ENCODE data around the gene FARP2. TPM values are rescaled to one million over a fixed set of nuclear protein-coding genes. Genes with fewer than 3 reads are reported as not detected.
"Not testable (repeated sequence)": the region's sequence is repeated elsewhere in the genome, so short reads cannot be mapped to it uniquely, and the experiment has no call there.

FARP2 gene
- polyA plus RNA-seq, 3 donors, result 55.0 to 61.1 (median 60.7) TPM

- DNase-seq (ENCODE audit: extremely low read depth in 1 of 11, low read depth in 9 of 11, low spot score in 4 of 11), result no peak
Observed at GRCh38 chr2:241352227-241352626, 3.9 kb upstream of the FARP2 start.

DNA sequence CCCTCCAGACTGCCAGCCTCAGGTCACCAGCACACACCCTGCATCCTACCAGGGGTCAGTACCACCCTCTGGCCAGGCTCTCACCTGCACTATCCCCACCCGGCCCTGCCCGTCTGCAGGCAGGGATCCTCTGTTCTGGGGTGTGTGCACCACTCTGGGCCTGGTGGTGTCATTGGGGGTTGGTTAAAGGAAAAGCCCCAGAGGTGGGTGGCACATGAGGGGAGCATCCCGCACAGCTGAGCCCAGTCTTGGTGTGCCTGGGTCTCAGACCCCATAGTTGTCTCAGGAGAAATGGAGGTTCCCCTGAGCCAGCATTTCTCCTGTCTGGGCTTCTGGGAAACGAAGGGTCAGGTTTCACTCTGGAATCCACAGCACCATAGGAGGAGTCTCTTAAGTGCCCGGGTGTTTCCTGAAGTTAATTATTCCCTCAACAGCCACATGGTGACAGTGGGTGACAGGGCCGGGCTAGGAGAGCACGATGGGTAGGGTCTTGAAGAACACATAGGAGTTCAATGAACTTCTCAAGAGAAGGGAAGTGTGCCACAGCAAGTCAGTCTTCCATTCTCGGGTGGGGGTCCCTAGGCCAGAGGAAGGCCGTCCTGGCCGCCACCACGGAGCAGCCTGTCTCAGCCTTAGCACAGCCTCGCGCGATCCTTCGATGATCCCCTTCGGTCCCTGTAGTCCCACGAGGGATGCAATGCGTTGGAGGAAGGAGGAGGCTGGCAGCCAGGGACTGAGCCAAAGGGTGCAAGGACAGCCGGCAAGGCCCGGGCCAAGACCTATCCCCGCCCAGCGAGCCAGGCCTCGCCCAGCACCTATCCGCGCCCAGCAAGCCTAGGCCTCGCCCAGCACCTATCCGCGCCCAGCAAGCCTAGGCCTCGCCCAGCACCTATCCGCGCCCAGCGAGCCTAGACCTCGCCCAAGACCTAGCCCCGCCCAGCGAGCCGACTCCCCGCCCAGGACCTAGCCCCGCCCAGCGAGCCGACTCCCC lies 1.1 kb upstream of the FARP2 start:
- DNase-seq (ENCODE audit: extremely low read depth in 1 of 11, low read depth in 9 of 11, low spot score in 4 of 11), result peak in 3 of 11 donors; percentile 31 to 70 (median 56)

GRCh38 chr2:241356871-241357260 lies 781 bp downstream of the FARP2 start:
- no peak for DNase-seq (ENCODE audit: extremely low read depth in 1 of 11, low read depth in 9 of 11, low spot score in 4 of 11)

GRCh38 chr2:241357531-241357930 lies 1.4 kb downstream of the FARP2 start:
- no peak for DNase-seq (ENCODE audit: extremely low read depth in 1 of 11, low read depth in 9 of 11, low spot score in 4 of 11)

GRCh38 chr2:241358470-241358869 lies 2.4 kb downstream of the FARP2 start:
- DNase-seq (ENCODE audit: extremely low read depth in 1 of 11, low read depth in 9 of 11, low spot score in 4 of 11), result no peak

DNA sequence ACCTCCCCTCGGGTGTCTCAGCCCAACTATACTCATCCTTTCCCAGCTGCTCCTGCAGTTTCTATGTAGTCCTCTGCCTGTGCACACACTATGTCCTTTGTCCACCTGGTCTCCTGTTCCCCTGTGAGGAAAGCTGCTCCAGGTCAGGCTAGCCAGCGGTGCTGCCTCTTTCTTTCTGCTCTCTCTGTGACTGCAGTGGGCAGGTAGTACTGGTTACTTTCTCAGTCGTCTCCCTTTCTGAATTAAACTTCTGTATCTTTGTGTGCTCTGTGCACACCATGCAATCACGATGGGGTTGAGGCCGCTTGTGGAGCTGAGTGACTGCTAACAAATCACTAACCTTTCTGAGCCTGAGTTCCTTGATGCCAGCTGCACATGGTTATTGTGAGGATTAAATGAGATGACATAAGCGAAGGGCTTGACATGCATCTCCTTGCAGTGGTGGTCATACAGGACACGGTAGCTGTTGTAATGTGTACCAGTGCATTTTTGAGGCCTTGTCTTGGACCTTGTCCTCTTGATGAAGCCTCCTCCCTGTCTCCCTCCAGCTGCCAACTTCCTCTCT lies 3.5 kb downstream of the FARP2 start:
- DNase-seq (ENCODE audit: extremely low read depth in 1 of 11, low read depth in 9 of 11, low spot score in 4 of 11), result no peak

DNA sequence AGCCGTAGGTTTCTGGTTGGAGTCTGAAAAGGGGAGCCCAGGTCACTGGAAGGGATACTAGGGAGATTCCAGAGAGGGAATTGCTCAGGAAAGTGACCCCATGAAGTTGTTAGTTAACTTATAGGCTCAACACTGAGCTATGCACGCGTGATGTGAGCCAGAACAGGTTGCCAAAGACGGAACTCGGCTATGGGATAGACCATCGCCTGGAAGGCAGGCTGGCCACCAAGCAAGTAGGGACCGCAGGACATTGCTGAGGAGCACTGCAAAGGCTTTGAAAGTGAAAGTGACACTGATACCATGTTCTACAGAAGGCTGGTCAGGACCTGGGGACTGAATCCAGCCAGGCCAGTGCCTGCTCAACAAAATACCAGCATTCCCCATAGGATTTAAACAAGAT lies 7.3 kb downstream of the FARP2 start:
- DNase-seq (ENCODE audit: extremely low read depth in 1 of 11, low read depth in 9 of 11, low spot score in 4 of 11), result no peak

- DNase-seq (ENCODE audit: extremely low read depth in 1 of 11, low read depth in 9 of 11, low spot score in 4 of 11), result no peak
Observed at GRCh38 chr2:241364781-241365180, 8.7 kb downstream of the FARP2 start.

GRCh38 chr2:241366678-241367077 lies 10.6 kb downstream of the FARP2 start:
- DNase-seq (ENCODE audit: extremely low read depth in 1 of 11, low read depth in 9 of 11, low spot score in 4 of 11), result no peak

DNA sequence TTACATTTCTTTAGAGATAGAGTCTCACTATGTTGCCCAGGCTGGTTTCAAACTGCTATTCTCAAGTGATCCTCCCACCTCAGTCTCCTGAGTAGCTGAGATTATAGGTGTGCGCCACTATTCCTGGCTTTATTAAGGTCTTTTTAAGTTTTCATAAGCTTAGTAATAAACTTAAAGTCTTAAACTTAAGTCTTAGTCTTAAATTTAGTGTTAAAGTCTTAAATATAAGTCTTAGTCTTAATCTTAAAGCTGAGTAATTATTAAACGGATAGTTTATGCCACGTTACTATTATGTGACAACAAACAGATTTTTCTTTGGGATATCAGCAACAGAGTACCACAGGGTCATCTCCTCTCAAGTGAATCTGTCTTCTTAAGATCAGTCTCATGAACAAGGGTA lies 12.6 kb downstream of the FARP2 start:
- DNase-seq (ENCODE audit: extremely low read depth in 1 of 11, low read depth in 9 of 11, low spot score in 4 of 11), result no peak

DNA sequence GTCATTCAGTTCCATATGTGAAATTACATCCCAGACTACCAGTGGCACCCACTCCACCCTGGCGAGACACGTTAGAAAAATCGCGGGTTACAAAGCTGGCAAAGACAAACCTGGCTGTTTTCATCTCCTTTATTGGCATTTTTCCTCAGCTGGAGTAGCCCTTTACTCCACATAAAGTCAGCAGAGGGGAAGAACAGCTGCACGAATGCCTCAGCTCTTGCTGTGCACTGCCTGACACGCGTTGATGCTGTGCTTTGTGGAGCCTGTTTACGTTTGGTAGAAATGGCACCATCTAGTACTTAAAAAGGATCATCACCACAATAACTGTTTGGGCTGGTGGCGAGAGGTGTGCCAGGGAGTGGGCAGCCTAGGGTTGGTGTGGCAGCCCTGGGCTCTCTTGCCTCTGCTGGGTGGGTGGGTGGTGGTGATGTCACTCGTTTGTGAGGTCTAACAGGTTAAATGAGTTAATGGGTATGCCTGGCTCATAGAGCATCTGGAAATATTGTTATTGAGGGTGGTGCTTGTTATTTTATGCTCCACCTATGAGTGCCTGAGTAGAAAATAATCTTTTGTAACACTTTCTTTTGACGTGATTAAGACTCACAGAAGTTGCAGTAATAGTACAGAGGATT lies 16.4 kb downstream of the FARP2 start:
- DNase-seq (ENCODE audit: extremely low read depth in 1 of 11, low read depth in 9 of 11, low spot score in 4 of 11), result no peak

DNA sequence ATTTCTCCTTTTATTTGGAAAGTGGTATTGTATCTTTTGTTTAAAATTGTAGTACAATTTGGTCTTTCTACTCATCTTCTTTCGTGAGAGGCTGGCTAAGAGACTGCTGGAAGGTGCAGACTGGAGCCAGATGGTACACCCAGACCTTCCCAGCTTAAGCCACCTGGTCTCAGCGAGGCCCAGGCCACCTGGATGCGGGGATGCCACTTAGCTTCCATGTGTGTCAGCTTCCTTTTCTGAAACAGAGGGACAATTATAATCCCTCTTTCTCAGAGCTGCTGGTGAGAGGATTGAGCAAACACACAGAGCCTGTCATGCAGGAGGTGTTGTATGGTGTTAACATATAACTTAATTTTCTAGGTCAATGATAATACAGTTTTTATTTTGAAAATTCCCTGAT lies 17.4 kb downstream of the FARP2 start:
- DNase-seq (ENCODE audit: extremely low read depth in 1 of 11, low read depth in 9 of 11, low spot score in 4 of 11), result no peak

DNA sequence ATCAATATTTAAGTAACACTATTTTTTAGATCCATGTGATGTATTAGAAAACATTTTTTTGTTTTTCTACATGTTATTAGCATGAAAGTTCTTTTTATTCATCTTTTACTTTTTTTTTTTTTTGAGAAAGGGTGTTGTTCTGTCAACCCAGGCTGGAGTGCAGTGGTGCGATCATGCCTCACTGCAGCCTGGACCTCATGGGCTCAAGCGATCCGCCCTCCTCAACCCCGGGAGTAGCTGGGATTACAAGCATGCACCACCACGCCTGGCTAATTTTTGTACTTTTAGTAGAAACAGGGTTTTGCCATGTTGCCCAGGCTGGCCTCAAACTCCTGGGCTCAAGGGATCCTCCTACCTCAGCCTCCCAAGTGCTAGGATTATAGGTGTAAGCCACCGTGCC lies 17.8 kb downstream of the FARP2 start:
- not testable (repeated sequence) for DNase-seq (ENCODE audit: extremely low read depth in 1 of 11, low read depth in 9 of 11, low spot score in 4 of 11)

- no peak for DNase-seq (ENCODE audit: extremely low read depth in 1 of 11, low read depth in 9 of 11, low spot score in 4 of 11)
Observed at GRCh38 chr2:241375300-241375699, 19.2 kb downstream of the FARP2 start.

DNA sequence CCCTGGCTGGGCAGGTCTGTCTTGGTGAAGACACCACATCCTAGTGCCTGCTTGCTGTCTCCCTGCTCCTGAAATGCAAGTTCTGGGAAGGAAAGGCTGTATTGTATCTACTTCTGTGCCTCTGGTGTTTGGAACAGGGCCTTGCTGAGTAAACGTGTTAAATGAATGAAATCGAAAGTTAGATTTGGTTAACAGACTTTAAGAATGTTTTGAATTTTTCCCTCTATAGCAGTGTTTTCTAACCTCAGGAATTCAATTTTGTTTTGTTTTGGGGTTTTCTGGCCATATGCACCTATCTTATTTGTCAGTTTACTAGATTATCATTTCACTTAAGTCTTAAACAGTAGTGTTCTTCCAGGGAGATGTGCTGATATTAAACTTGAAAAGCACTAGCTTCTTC lies 20.7 kb downstream of the FARP2 start:
- no peak for DNase-seq (ENCODE audit: extremely low read depth in 1 of 11, low read depth in 9 of 11, low spot score in 4 of 11)

DNA sequence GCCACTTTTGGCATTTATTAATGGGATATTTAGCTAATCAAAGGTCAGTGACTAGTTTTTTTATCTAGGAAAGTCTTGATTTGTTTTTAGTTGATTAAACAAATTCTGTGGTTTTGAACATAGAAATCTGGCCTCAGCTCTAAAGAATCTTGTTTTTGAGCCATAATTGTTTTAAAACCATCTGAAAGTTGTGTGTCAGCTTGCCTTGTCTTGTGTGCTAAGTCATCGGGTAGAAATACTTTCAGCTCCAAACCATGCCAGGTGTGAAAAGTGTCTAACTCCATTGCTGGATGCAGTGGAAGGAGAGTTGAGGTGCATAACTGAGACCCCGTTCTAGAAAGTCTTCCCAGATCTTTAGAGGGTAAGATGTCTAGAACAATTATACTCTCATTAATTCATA lies 22.7 kb downstream of the FARP2 start:
- DNase-seq (ENCODE audit: extremely low read depth in 1 of 11, low read depth in 9 of 11, low spot score in 4 of 11), result no peak

DNA sequence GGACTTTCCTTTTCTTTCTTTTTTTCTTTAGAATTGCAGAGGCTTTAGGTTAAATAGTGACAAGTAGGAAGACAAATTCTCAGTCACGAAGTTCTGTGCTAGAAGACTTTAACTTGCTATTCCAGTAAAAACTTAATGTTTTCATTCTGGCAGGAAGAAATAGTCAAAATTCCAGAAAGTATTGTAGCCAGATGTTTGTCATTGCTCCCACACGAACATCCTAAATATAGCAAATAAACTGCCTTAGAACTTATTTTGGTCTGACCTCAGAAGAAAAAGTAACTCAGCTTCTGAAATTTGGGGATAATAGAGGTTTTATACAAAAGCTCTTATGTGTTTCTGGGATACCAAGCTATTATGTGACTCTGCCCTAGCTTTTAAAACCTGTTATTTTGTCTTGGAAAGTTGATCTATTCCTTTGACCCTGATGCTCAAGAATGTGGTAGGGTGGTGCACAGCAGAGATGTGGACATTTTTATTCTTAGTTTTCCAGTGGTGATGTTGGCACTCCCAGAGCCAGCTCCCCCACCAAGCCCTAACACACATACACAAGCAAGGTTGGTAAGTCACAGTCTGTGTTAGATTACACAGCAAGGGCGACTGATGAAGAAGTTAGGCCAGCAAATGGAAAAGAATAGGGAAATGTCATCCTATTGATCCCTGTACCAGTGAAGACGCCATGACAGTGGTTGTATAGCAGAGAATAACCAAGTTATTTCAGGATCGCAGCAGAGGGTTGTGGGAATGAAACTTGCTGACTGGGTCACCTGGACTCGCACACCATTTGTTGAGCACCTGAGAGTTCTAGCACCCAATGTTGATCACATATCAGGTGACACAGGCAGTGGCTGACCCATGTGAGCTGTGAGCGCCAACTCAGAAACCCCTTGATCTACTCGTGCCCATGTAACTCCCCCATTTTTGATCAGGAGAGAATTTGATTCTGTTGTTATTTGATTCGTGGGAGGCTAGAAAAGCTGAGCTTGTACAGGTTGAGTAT lies 23.7 kb downstream of the FARP2 start:
- peak in 5 of 11 donors; percentile 18 to 46 (median 39) for DNase-seq (ENCODE audit: extremely low read depth in 1 of 11, low read depth in 9 of 11, low spot score in 4 of 11)

- no peak for DNase-seq (ENCODE audit: extremely low read depth in 1 of 11, low read depth in 9 of 11, low spot score in 4 of 11)
Observed at GRCh38 chr2:241381872-241382271, 25.8 kb downstream of the FARP2 start.

GRCh38 chr2:241385450-241385849 lies 29.4 kb downstream of the FARP2 start:
- DNase-seq (ENCODE audit: extremely low read depth in 1 of 11, low read depth in 9 of 11, low spot score in 4 of 11), result not testable (repeated sequence)
